ENCODE measurements around the gene RRP9. TPM values are rescaled to one million over a fixed set of nuclear protein-coding genes. Genes with fewer than 3 reads are reported as not detected.

RRP9 gene
- total and polyA plus RNA-seq, 2 donors from 2014 or later, result 17.8 to 18.6 TPM

DNA sequence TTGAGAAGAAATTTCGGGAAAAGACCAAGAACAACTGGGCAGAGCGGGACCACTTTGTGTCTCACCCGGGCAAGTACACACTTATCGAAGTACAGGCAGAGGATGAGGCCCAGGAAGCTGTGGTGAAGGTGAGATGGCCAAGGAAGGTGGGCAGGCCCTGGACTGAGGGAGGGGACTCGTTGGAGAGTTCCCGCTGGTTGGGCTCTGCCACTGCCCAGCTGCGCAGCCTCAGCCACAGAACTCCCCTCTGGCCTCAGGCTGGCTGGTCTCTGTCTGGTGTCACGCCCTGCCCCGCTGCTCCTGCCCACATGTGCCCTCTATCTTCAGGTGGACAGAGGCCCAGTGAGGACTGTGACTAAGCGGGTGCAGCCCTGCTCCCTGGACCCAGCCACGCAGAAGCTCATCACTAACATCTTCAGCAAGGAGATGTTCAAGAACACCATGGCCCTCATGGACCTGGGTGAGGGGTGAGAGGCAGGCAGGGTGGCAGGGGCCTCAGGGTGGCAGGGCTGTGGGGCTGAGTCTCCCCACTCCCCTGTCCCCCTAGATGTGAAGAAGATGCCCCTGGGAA is 2.8 kb upstream of the RRP9 start:
- H3K36me3 ChIP-seq (ENCODE audit: control insufficient read depth in 2 of 3, insufficient read depth in 3 of 3, low read length in 3 of 3), result peaks cover 0 to 9% (median 4%) of the 10 kb centered on the region in 3 donors
- no peaks in the 10 kb centered on the region for H3K9me3 ChIP-seq (ENCODE audit: control insufficient read depth in 2 of 3, insufficient read depth in 1 of 3, low read length in 3 of 3)
- H3K27ac ChIP-seq (ENCODE audit: low read depth in 2 of 2, low read length in 2 of 2), result no peak overlapping the region
- no peak for FAIRE-seq
- H3K27me3 ChIP-seq (ENCODE audit: control insufficient read depth, insufficient read depth, low read length), result no peaks in the 10 kb centered on the region
- no peak overlapping the region for H3K9ac ChIP-seq (ENCODE audit: low read length in 3 of 3)
- intact Hi-C loops (cut with DNase I), result no loop called here
- DNase-seq, result peak in 2 of 5 donors; percentile 49 to 63
- no peak overlapping the region for H3K4me3 ChIP-seq (ENCODE audit: low read length in 3 of 3)
- TF ChIP-seq, protein P1, sequence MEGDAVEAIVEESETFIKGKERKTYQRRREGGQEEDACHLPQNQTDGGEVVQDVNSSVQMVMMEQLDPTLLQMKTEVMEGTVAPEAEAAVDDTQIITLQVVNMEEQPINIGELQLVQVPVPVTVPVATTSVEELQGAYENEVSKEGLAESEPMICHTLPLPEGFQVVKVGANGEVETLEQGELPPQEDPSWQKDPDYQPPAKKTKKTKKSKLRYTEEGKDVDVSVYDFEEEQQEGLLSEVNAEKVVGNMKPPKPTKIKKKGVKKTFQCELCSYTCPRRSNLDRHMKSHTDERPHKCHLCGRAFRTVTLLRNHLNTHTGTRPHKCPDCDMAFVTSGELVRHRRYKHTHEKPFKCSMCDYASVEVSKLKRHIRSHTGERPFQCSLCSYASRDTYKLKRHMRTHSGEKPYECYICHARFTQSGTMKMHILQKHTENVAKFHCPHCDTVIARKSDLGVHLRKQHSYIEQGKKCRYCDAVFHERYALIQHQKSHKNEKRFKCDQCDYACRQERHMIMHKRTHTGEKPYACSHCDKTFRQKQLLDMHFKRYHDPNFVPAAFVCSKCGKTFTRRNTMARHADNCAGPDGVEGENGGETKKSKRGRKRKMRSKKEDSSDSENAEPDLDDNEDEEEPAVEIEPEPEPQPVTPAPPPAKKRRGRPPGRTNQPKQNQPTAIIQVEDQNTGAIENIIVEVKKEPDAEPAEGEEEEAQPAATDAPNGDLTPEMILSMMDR (IDR thresholded peaks at IDR 0.05; ENCODE audit: borderline replicate concordance, extremely low read depth, insufficient read depth), result no peak
- peaks cover 0 to 17% (median 15%) of the 10 kb centered on the region in 3 donors for H3K4me1 ChIP-seq (ENCODE audit: control insufficient read depth in 2 of 3, insufficient read depth in 2 of 3, low read depth in 1 of 3, low read length in 3 of 3)

DNA sequence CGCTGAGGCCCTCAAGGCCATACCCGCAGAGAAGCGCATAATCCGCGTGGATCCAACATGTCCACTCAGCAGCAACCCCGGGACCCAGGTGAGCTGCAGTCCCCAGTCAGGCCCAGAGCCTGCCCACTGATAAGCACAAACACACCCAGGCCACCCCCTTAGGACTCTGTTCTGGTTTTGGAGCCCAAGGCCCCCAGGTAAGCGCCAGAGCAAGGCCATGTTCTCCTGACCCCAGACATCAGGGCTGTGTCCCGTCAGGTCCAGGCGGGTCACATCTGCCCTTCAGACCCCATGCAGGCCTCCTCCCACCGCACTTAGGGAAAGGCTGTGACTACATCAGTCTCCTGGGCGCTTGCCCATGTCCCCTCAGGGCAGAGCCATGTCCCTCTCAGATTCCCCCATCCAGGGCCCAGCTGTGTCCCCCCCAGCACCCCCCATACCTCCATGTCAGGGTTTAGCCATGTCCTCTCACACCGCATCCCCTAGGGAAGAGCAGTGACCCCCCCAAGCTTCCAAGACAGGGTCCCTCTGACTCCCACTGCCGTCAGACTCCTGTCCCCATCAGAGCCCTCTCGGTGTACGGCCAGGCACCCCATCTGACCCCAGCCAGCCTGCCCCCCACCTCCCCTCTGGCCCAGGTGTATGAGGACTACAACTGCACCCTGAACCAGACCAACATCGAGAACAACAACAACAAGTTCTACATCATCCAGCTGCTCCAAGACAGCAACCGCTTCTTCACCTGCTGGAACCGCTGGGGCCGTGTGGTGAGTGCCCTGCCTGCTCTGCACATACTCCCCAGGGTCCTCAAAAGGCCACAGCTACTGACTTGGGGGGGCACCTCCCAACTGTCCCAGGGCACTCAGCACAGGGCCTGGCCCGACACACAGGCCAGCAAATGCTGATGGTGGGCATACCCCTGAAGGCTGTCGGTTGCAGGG is 2.0 kb upstream of the RRP9 start:
- H3K27ac ChIP-seq (ENCODE audit: low read depth in 2 of 2, low read length in 2 of 2), result peak overlapping the region in 1 of 2 donors; percentile 95
- TF ChIP-seq, protein P1 (IDR thresholded peaks at IDR 0.05; ENCODE audit: borderline replicate concordance, extremely low read depth, insufficient read depth), result no peak
- H3K4me3 ChIP-seq (ENCODE audit: low read length in 3 of 3), result peak overlapping the region in 1 of 3 donors; percentile 85
- no peaks in the 10 kb centered on the region for H3K27me3 ChIP-seq (ENCODE audit: control insufficient read depth, insufficient read depth, low read length)
- intact Hi-C loops (cut with DNase I), result no loop called here
- H3K36me3 ChIP-seq (ENCODE audit: control insufficient read depth in 2 of 3, insufficient read depth in 3 of 3, low read length in 3 of 3), result peaks cover 0 to 9% (median 2%) of the 10 kb centered on the region in 3 donors
- H3K9me3 ChIP-seq (ENCODE audit: control insufficient read depth in 2 of 3, insufficient read depth in 1 of 3, low read length in 3 of 3), result no peaks in the 10 kb centered on the region
- H3K4me1 ChIP-seq (ENCODE audit: control insufficient read depth in 2 of 3, insufficient read depth in 2 of 3, low read depth in 1 of 3, low read length in 3 of 3), result peaks cover 0 to 17% (median 15%) of the 10 kb centered on the region in 3 donors
- FAIRE-seq, result no peak
- peak in 2 of 5 donors; percentile 66 to 78 for DNase-seq
- peak overlapping the region in 1 of 3 donors; percentile 95 for H3K9ac ChIP-seq (ENCODE audit: low read length in 3 of 3)

DNA sequence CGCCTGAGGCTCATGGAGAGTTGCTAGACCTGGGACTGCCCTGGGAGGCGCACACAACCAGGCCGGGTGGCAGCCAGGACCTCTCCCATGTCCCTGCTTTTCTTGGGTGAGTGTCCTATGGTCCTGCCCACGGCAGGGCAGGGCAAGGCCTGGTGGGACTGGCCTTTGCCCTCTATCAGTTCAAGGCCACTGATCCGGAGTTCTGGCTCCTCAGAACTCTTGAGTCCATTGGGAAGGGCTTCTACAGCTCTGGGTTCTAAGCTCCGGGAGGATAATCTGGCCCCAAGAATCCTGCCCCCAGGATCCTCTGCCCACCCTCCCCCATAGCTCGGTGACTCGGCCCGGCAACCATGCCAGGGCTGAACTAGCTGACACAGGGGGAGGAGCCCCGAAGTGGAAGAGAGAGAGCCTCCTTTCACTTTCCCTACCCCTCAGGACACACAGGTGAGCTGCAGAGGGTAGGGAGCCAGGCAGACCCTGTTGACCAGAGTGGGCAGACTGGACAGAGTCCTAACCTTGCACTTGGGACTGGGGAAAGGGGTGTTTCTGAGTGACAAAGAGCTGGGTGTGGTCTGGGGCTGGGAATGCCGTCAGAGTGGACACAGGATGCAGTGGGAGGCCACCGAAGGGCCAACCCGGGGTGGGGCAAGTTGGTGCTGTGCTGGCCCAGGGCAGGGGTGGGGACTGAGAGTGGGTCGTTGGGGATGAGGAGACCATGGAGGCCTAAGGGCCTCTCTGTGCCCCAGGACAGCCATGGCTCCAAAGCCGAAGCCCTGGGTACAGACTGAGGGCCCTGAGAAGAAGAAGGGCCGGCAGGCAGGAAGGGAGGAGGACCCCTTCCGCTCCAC is 1.1 kb upstream of the RRP9 start:
- peaks cover 0 to 17% (median 15%) of the 10 kb centered on the region in 3 donors for H3K4me1 ChIP-seq (ENCODE audit: control insufficient read depth in 2 of 3, insufficient read depth in 2 of 3, low read depth in 1 of 3, low read length in 3 of 3)
- H3K9ac ChIP-seq (ENCODE audit: low read length in 3 of 3), result peak overlapping the region; percentile 30 to 95 (median 78)
- FAIRE-seq, result no peak
- H3K27ac ChIP-seq (ENCODE audit: low read depth in 2 of 2, low read length in 2 of 2), result peak overlapping the region; percentile 95 to 96
- H3K9me3 ChIP-seq (ENCODE audit: control insufficient read depth in 2 of 3, insufficient read depth in 1 of 3, low read length in 3 of 3), result no peaks in the 10 kb centered on the region
- intact Hi-C loops (cut with DNase I), result no loop called here
- H3K27me3 ChIP-seq (ENCODE audit: control insufficient read depth, insufficient read depth, low read length), result no peaks in the 10 kb centered on the region
- TF ChIP-seq, protein P1 (IDR thresholded peaks at IDR 0.05; ENCODE audit: borderline replicate concordance, extremely low read depth, insufficient read depth), result no peak
- H3K36me3 ChIP-seq (ENCODE audit: control insufficient read depth in 2 of 3, insufficient read depth in 3 of 3, low read length in 3 of 3), result peaks cover 0 to 9% (median 2%) of the 10 kb centered on the region in 3 donors
- peak overlapping the region; percentile 52 to 85 (median 60) for H3K4me3 ChIP-seq (ENCODE audit: low read length in 3 of 3)
- DNase-seq, result peak in 4 of 5 donors; percentile 36 to 87 (median 68)

Data from kidney (tissue), 14 donors.